GM21526 (cell line): ENCODE data around the gene IMPG1.

Source experiments
- ATAC-seq: cut with Tn5 transposase; IDR thresholded peaks from one replicate; pipeline ENCODE4 v1.9.1; 2021; ENCODE audit warnings: moderate library complexity; ENCODE audit not compliant: unreplicated experiment, low FRiP score

Gene IMPG1

GRCh38 chr6:76072562-76072961, at the start of gene IMPG1:
Gene IMPG1, minus strand, starts transcription at chr6:76072662. Its CDS starts 174 bp downstream, at chr6:76072488.
- ATAC-seq = no peak

GRCh38 chr6:76120302-76120701, 47.8 kb upstream of the IMPG1 start:
- no peak for ATAC-seq

- ATAC-seq = no peak
Measured at GRCh38 chr6:76073281-76073680, 819 bp upstream of the IMPG1 start.

- no peak for ATAC-seq
Measured at GRCh38 chr6:76057469-76057868, 15.0 kb downstream of the IMPG1 start.

GRCh38 chr6:76052314-76052713, 20.1 kb downstream of the IMPG1 start:
- ATAC-seq = no peak

GRCh38 chr6:76043690-76044089, 28.8 kb downstream of the IMPG1 start:
- ATAC-seq = no peak

- ATAC-seq = no peak
Measured at GRCh38 chr6:76035713-76036112, 36.7 kb downstream of the IMPG1 start.

- ATAC-seq = no peak
Measured at GRCh38 chr6:76026101-76026500, 46.4 kb downstream of the IMPG1 start.

- no peak for ATAC-seq
Measured at GRCh38 chr6:76014626-76015530, 57.6 kb downstream of the IMPG1 start.

GRCh38 chr6:76004202-76004601, 68.3 kb downstream of the IMPG1 start:
- no peak for ATAC-seq

- ATAC-seq = no peak
Measured at GRCh38 chr6:76003686-76004085, 68.8 kb downstream of the IMPG1 start.

- ATAC-seq = no peak
Measured at GRCh38 chr6:76003113-76003512, 69.3 kb downstream of the IMPG1 start.

- no peak for ATAC-seq
Measured at GRCh38 chr6:76000629-76001028, 71.8 kb downstream of the IMPG1 start.

GRCh38 chr6:75997696-75998095, 74.8 kb downstream of the IMPG1 start:
- ATAC-seq = no peak

GRCh38 chr6:75993236-75994162, 79.0 kb downstream of the IMPG1 start:
- ATAC-seq = no peak

- ATAC-seq = no peak
Measured at GRCh38 chr6:75991941-75992340, 80.5 kb downstream of the IMPG1 start.

- ATAC-seq = no peak
Measured at GRCh38 chr6:75986935-75987334, 85.5 kb downstream of the IMPG1 start.

GRCh38 chr6:75975904-75976303, 96.6 kb downstream of the IMPG1 start:
- ATAC-seq = no peak

GRCh38 chr6:75970093-75970492, 102.4 kb downstream of the IMPG1 start:
- no peak for ATAC-seq

- no peak for ATAC-seq
Measured at GRCh38 chr6:75968143-75968542, 104.3 kb downstream of the IMPG1 start.

- ATAC-seq = no peak
Measured at GRCh38 chr6:75963569-75963968, 108.9 kb downstream of the IMPG1 start.
